ENCODE measurements around the gene F3. TPM values are rescaled to one million over a fixed set of nuclear protein-coding genes. Genes with fewer than 3 reads are reported as not detected.

The F3 gene
- total and polyA plus RNA-seq, 9 of the 15 experiments (the other 6 are each of a cell fraction or from before 2014, with no cell fraction given): 0.24 to 0.28 TPM; not detected in 7

DNA sequence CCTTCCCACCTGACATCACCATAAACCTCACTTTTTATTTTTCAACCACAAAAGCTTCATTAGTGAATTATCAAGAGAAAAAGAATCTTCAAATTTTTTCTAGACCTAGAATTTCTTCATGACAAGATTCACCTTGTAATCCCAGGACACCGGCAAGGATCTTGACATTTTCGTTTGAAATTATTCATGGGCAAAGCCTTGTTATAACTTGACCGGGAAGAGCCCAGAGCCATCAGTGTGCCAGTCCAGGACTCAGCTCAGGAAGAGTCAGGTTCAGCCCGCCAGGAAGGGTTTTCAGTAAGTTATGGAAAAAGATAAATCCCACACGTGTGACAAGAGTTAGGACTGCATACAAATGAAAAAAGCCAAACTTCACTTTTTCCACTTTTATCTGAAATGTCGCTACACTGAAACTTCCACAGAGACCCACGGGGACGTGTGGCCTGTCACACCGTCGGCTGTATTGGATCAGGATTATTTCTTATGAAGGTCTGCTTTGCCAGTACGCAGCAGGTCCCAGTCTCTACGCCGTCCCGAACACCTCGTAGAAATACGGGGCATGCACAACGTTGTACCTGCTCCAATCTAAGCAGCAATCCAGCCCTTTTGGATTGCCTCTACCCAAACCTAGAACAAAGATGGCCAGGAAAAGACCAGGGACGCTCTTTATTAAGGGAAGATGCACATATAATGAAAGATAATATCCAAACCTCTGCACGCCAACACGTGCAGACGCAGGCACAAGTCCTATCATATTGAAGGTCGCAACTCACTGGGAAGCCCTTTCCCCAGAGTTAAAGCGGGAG lies 916 bp downstream of the F3 start (continued):
- TF ChIP-seq BMI1 (IDR thresholded peaks at IDR 0.05; ENCODE audit: low read length) (no peak), PRPF4 (IDR thresholded peaks at IDR 0.05; ENCODE audit: insufficient read depth, low read depth, low read length, poor library complexity, severe bottlenecking) (no peak), FOXM1 (IDR thresholded peaks at IDR 0.05; ENCODE audit: low read depth) (no peak), FOXM1 (CRISPR knock-in tag; IDR thresholded peaks at IDR 0.05; ENCODE audit: low read depth) (no peak), HIVEP1 (CRISPR knock-in tag; IDR thresholded peaks at IDR 0.05) (no peak), ZNF3 (CRISPR knock-in tag; IDR thresholded peaks at IDR 0.05) (no peak), SPI1 (IDR thresholded peaks at IDR 0.05; ENCODE audit: borderline replicate concordance, low read depth, low read length) (no peak), CTBP1 (IDR thresholded peaks at IDR 0.05; ENCODE audit: borderline replicate concordance) (no peak)

DNA sequence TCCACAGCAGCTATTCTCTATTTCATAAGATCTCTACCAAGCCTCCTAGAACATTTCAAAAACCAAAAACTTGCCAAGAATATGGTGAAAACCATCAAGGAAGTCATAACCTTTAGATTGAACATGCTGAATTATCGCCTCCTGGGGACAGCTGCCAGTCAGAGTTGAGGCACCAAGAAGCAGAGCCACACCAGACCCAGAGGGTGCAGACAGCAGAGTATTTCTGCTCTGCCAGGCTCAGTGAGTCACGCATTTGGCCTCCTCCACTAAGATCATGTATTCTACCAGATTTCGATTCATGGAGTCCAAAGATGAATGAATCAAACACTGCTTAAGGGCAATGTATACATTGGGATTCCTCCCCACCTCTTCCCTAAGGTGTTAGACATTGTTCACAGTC lies 2.1 kb downstream of the F3 start:
- Histone ChIP-seq H3K9ac (ENCODE audit: insufficient read depth in 1 of 2, low read depth in 2 of 2, low read length in 2 of 2) (no peak overlapping the region), H3K36me3 (ENCODE audit: control insufficient read depth, insufficient read depth, low read length) (no peaks in the 10 kb centered on the region), H2AFZ (ENCODE audit: low read depth, low read length) (no peak overlapping the region), H3K27ac (ENCODE audit: extremely low read depth, low read depth, low read length) (no peak overlapping the region), H3K9me1 (ENCODE audit: control insufficient read depth, insufficient read depth, low read length) (no peaks in the 10 kb centered on the region), H3K9me3 (replicated peaks; ENCODE audit: control insufficient read depth, insufficient read depth, low read depth, low read length) (no peaks in the 10 kb centered on the region), H3K4me3 (no peak overlapping the region), H4K20me1 (replicated peaks; ENCODE audit: control insufficient read depth, insufficient read depth, low read length) (peaks cover 4% of the 10 kb centered on the region; the same call in 1 of the 2 replicates), H3K79me2 (ENCODE audit: control insufficient read depth, insufficient read depth, low read length) (no peaks in the 10 kb centered on the region), H3K4me2 (ENCODE audit: insufficient read depth, low read length) (no peak overlapping the region), H3K27me3 (ENCODE audit: control insufficient read depth in 2 of 2, insufficient read depth in 2 of 2, low read length in 2 of 2) (peaks cover 21 to 55% of the 10 kb centered on the region in 2 experiments), H3K4me1 (replicated peaks in 1 of 2; ENCODE audit: control insufficient read depth in 2 of 2, insufficient read depth in 2 of 2, low read length in 2 of 2) (peaks cover 3 to 13% of the 10 kb centered on the region in 2 experiments; a peak in 1 of 5 replicates)
- no peak for TF ChIP-seq EP300 (IDR thresholded peaks at IDR 0.05; ENCODE audit: low read length)
- TF ChIP-seq MIER1 (IDR thresholded peaks at IDR 0.05; ENCODE audit: low read depth): no peak
- no peak for TF ChIP-seq TCF3 (CRISPR knock-in tag; IDR thresholded peaks at IDR 0.05)
- no peak for TF ChIP-seq NONO (IDR thresholded peaks at IDR 0.05; ENCODE audit: low read depth in 2 of 2, low read length in 1 of 2)
- TF ChIP-seq RBM25 (IDR thresholded peaks at IDR 0.05; ENCODE audit: low read depth, low read length, severe bottlenecking): no peak
- TF ChIP-seq LEF1 (IDR thresholded peaks at IDR 0.05): no peak
- TF ChIP-seq KLF10 (CRISPR knock-in tag; IDR thresholded peaks at IDR 0.05): no peak
- TF ChIP-seq HDAC3 (IDR thresholded peaks at IDR 0.05; ENCODE audit: borderline replicate concordance, partially characterized antibody): no peak
- TF ChIP-seq POLR3A (IDR thresholded peaks at IDR 0.05; ENCODE audit: borderline replicate concordance, extremely low read depth, insufficient read depth, insufficient read length): no peak
- TF ChIP-seq, protein P1, sequence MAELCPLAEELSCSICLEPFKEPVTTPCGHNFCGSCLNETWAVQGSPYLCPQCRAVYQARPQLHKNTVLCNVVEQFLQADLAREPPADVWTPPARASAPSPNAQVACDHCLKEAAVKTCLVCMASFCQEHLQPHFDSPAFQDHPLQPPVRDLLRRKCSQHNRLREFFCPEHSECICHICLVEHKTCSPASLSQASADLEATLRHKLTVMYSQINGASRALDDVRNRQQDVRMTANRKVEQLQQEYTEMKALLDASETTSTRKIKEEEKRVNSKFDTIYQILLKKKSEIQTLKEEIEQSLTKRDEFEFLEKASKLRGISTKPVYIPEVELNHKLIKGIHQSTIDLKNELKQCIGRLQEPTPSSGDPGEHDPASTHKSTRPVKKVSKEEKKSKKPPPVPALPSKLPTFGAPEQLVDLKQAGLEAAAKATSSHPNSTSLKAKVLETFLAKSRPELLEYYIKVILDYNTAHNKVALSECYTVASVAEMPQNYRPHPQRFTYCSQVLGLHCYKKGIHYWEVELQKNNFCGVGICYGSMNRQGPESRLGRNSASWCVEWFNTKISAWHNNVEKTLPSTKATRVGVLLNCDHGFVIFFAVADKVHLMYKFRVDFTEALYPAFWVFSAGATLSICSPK (IDR thresholded peaks at IDR 0.05; ENCODE audit: borderline replicate concordance): no peak
- no peak for TF ChIP-seq RUNX1 (IDR thresholded peaks at IDR 0.05; ENCODE audit: low read depth)
- TF ChIP-seq RAD21 (CRISPR knock-in tag; conservative IDR thresholded peaks at IDR 0.05 in 1 of 2, IDR thresholded peaks at IDR 0.05 in 1 of 2): no peak
- BruUV-seq (replicated peaks): no TSS peak
- POLR2A ChIA-PET: interaction anchor here (0.6 to 1.1 kb wide), 2 partner anchors 13 to 526 kb away, joined by 3 read pairs; no protein-coding TSS in a partner anchor
- DNase-seq (ENCODE audit: extremely low read depth in 1 of 4, low spot score in 3 of 4): no peak
- no peak for FAIRE-seq
- 0% methylated on average over 3 of the region's 3 CpGs for WGBS (ENCODE audit: insufficient coverage, low coverage, missing lambda C conversion rate)
- CTCF ChIA-PET (ENCODE audit: low intra/inter-chr PET ratio): no interaction called here
- intact Hi-C loops (cut with micrococcal nuclease) (no loop called here), in situ Hi-C loops (cut with MboI) (no loop called here)
- no peak for ATAC-seq

Data from K562 (cell line).